Measurements from ENCODE around the gene GTF2I.
"Not testable (repeated sequence)": the region's sequence is repeated elsewhere in the genome, so short reads cannot be mapped to it uniquely, and the experiment has no call there.

Gene GTF2I

DNA sequence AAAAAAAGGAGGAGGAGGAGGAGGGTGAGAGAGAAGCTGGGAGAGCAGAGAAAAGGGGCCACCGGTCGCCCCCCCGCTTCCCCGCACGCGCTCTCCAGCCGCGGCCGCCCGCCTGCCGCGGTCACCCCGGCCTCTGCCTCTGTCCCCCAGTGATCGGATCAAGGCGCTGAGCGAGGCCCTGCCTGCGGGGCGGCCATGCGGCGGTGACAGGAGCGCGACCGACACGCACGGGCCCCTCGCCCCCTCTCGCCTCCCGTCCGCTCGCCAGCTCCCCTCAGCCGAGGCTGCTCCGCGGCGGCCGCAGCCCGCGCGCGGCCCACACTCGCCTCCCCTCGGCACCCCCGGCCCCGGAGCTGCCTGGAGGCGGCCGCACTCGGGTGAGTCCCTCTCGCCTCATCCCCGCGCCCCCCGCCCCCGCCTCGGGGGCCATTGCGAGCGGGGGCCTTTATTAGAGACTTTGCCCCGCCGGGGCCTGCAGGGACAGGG, at the start of gene GTF2I:
TSS of gene GTF2I (plus strand) at position 27 of the 486 bp plus-strand sequence. CDS start 31,411 bp downstream, outside the sequence.
- DNase-seq, result no peak

DNA sequence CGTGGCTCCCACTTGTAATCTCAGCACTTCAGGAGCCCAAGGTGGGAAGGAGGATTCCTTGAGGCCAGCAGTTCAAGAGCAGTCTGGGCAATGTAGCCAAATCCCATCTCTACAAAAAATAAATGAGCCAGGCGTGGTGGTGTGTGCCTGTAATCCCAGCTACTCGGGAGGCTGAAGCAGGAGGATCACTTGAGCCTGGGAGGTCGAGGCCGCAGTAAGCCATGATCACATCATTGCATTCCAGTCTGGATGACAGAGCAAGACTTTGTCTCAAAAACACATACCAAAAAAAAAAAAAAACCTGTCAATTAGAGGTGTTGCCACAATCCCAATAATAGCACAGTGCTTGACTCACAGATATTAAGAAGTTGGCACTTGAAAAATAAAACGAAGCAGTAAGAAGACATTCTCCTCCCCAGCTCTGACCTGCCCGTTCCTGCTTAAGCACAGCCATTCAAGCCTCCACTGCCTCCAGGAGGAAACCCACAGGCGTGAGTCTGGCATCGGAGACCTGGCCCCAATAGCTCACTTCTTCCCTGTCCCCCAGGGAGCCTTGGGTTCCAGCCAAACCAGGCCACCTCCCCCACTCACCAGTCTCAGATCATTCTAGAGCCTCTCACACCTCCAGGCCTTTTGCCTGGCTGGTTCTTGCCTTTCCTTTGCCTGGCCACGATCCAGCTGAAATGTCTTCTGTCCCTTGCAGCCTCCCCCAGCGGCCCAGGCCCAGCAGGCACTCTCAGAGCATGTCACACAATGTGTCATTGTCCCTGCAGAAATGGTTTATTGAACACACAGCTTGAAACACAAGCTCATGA, 45.3 kb upstream of the GTF2I start:
- DNase-seq, result peak; percentile 68

GRCh38 chr7:74615933-74616780, 41.4 kb upstream of the GTF2I start:
- peak; percentile 78 for DNase-seq

- DNase-seq, result peak; percentile 77
Observed at GRCh38 chr7:74617180-74617744, 40.3 kb upstream of the GTF2I start.

DNA sequence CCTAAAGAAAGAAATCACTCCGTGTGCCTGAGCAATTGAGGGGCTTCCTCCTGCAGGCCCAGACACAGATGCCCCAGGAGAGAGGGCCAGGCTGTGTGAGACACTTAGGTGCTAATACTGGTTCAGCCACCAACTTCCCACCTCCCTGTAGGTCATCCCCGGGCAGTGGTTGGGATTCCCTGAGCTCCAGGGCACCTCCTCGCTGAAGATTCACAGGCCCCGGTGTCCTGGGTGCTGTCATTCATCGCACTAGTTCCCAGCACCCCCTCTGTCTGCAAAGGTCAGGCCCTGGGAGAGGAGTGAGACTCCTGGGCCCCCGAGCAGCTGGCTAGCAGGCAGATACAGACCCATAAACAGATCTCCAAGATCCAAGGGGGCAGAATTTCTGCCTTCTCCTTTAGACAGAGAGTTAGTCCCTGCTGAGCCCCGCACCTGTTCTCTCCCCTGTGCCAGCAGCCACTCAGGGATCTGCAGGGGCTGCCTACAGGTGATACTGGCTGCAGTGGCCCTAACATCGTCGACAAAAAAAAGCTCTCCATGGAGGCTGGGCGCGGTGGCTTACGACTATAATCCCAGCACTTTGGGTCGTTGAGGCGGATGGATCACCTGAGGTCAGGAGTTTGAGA, 38.2 kb upstream of the GTF2I start:
- peak; percentile 93 for DNase-seq

DNA sequence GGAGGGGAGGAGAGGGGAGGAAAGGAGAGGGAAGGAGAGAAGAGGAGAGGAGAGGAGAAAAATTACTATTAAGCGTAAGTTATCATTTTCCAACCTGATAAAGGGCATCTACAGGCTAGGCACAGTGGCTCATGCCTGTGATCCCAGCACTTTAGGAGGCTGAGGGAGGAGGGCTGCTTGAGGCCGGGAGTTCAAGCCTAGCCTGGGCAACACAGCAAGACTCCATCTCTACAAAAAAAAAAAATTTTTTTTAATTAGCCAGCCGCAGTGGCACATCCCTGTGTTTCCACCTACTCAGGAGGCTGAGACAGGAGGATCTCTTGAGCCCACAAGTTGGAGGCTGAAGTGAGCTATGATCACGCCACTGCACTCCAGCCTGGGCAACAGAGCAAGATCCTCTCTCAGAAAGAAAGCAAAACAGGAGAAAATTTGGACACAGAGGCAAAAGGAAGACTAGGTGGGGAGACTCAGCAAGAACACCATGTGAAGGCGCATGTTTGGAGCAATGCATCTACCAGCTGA, 35.2 kb upstream of the GTF2I start:
- no peak for DNase-seq

GRCh38 chr7:74623135-74623534, 34.4 kb upstream of the GTF2I start:
- no peak for DNase-seq

- DNase-seq, result peak; percentile 43
Observed at GRCh38 chr7:74625446-74625845, 32.1 kb upstream of the GTF2I start.

DNA sequence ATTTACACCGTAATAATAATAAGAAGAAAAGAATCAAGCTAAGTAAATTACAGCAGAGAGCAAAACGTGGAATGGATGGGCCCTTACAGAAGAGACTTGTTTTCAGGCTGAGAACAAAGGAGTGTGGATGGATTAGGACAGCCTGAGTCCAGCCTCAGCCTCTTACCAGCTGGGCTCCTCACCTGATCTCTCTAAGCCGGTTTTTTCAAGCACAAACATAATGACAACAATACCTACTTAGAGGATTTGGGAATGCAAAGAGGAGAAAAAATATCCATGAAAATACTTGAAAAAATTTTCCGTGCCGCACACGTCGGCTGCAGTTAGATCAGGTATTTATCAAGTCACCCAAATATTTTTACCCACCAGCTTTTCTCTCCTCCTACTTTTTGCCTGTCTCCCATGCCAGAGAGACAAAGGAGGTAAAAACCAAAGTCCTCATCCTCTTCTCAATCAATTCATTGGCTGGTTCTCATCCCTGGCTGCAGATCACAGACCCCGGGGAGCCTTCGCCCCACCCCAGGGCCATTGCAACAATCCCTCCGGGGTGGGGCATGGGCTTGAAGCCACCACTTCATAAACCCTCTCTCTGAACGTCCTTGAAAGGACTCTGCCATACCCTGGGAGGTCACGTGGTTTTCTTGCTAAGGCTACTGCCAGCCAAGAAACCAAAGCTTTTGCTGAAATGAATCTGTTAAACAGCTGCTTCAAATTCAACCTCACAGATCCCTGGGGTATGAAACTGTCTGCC, 29.7 kb upstream of the GTF2I start:
- DNase-seq, result peak; percentile 98

- no peak for DNase-seq
Observed at GRCh38 chr7:74632505-74632904, 25.0 kb upstream of the GTF2I start.

- no peak for DNase-seq
Observed at GRCh38 chr7:74633451-74633921, 24.0 kb upstream of the GTF2I start.

DNA sequence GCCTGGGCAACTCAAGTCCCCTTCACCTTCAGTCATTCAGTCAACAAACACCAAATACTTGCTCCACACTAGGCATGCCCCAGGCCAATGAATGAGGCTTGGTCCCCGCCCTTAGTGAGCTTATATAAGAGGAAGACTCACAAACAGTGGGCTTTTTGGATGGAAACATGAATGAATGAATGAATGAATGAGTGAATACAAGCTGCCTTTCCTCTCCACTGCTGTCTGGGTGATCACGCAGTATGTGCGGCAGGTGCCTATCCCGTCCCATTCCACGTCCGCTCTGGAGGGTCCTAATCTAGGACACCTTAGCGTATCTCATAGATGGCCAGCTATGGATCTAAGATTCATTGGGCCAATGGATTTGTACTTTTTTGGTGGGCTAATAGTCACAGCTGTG, 19.8 kb upstream of the GTF2I start:
- DNase-seq, result no peak

DNA sequence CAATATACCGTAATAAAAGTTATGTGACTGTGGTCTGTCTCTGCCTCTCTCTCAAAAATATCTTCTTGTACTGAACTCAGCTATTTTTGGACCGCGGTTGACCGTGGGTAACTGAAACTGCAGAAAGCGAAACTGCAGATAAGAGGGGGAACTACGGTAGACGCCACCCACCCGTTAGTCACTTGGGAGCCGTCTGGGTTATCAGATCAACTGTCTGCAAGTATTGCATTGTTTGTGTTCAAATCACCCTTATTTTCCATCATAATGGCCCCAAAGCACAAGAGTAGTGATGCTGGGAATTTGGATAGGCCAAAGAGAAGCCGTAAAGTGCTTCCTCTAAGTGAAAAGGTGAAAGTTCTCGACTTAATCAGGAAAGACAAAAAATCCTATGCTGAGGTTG, 7.5 kb upstream of the GTF2I start:
- DNase-seq, result not testable (repeated sequence)

DNA sequence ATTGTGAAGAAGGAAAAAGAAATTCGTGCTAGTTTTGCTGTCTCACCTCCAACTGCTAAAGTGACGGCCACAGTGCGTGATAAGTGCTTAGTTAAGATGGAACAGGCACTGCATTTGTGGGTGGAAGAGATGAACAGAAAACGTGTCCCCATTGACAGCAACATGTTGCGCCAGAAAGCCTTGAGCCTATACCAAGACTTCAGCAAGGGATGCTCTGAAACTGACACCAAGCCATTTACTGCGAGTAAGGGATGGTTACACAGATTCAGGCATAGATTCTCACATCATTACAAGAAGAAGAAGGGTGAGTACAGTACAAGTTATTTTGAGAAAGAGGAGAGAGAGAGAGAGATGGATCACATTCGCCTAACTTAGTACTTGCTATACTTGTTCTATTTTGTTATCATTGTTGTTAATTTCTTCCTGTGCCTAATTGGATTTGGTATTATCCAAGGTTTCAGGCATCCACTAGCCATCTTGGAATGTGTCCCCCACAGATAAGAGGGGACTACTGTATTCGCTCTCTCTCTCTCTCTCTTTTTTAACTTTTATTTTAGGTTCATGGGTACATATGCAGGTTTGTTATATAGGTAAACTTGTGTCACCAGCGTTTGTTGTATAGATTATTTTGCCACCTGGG, 6.9 kb upstream of the GTF2I start:
- not testable (repeated sequence) for DNase-seq

- DNase-seq, result not testable (repeated sequence)
Observed at GRCh38 chr7:74651133-74651504, 6.4 kb upstream of the GTF2I start.

DNA sequence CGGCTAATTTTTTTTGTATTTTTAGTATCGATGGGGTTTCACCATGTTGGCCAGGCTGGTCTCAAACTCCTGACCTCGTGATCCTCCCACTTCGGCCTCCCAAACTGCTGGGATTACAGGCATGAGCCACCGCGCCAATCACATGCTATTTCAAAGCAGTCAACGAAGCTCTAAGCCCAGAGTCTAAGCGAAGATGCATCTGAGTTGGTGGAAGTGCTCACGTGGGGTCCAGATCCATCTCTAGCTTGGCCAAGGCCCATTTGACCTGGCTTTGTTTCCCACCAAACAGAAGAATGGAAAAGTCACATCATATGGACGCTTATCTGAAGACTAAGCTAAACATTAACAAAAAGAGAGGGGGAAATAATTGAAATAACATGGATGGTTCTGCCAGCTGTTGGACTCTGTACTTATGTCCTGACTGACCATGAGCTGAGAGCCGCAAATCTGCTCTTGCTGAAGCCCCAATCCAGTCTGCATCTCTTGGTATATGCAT, 3.8 kb upstream of the GTF2I start:
- no peak for DNase-seq

- no peak for DNase-seq
Observed at GRCh38 chr7:74654811-74655210, 2.7 kb upstream of the GTF2I start.

GRCh38 chr7:74655324-74655723, 2.2 kb upstream of the GTF2I start:
- DNase-seq, result peak; percentile 8

DNA sequence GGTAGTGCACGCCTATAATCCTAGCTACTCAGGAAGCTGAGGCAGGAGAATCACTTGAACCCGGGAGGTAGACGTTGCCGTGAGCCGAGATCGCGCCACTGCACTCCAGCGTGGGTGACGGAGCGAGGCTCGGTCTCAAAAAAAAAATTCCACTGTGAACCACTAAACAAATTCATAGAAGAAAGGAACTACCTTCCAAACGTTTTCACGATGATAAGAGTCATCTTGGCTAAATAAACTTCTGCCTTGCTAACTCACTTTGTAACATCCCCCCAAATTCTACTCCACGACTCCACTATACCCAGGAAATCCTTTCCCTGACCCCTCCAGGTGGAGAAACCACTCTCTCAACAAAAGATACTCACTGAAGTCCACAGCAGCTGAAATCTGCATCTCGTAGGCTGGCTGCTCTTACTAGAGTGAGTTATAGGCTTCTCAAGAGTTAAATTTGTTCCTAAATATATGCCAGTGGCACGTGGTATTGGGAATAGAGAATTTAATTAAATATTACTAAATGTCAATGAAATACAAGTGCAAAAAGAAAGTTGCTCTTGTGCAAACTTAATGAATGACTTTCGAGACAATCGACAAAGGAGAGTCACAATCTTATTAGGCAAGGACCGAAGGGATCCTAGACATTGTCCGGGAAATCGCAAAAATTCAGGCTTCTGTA, 1.6 kb upstream of the GTF2I start:
- DNase-seq, result peak; percentile 42

- peak; percentile 79 for DNase-seq
Observed at GRCh38 chr7:74656441-74656836, 1.1 kb upstream of the GTF2I start.
